Right lobe of liver (tissue), 6 donors: Measurements from ENCODE around the gene PYGM. TPM values are rescaled to one million over a fixed set of nuclear protein-coding genes. Genes with fewer than 3 reads are reported as not detected.

Experiments
- ATAC-seq, 4 donors: fragments of 200-7000 bp; cut with Tn5 transposase; one replicate each; pipeline ENCODE4 v1.9.1; 2020; ENCODE audit warnings: mild to moderate bottlenecking in 4 of 4, moderate library complexity in 4 of 4
- DNase-seq, 3 donors: peaks; one replicate each; pipeline ENCODE4 v3.0.0-alpha.2; 2020
- H3K27ac ChIP-seq, 3 donors: fragments of 200-600 bp; one replicate each; pipeline ENCODE4 v1.8.0; 2022
- H3K27me3 ChIP-seq, 2 donors: fragments of 200-600 bp; one replicate each; pipeline ENCODE4 v1.8.0; 2022
- H3K36me3 ChIP-seq, 4 donors: fragments of 200-600 bp; sonication (generic) in 1 of 4; one replicate each; pipeline versions ENCODE4 v1.5.1 to v1.8.0; 2017 to 2022; ENCODE audit warnings: control low read depth in 1 of 4
- H3K4me1 ChIP-seq, 4 donors: fragments of 200-600 bp; sonication (generic) in 1 of 4; one replicate each; pipeline versions ENCODE4 v1.5.1 to v1.8.0; 2017 to 2022; ENCODE audit warnings: control low read depth in 1 of 4
- H3K4me3 ChIP-seq, 3 donors: fragments of 200-600 bp; one replicate each; pipeline ENCODE4 v1.8.0; 2022
- H3K9me3 ChIP-seq, 4 donors: fragments of 200-600 bp; sonication (generic) in 1 of 4; one replicate each; pipeline versions ENCODE4 v1.5.1 to v1.8.0; 2017 to 2022; ENCODE audit warnings: control low read depth in 1 of 4
- POLR2A ChIP-seq: fragments of 450-650 bp; IDR thresholded peaks from one replicate; pipeline ENCODE4 v1.6.1; 2017; ENCODE audit warnings: antibody characterized with exemption, mild to moderate bottlenecking
- WGBS: methylation state at CpG from one replicate; pipeline ENCODE4 v1.1.6; 2018; ENCODE audit warnings: low coverage, low lambda C conversion rate; ENCODE audit not compliant: insufficient coverage; ENCODE audit errors: missing lambda C conversion rate; 5-methylcytosine and 5-hydroxymethylcytosine counted together
- intact Hi-C, 2 donors: fragments of 100-400 bp; cut with DNase I; formaldehyde crosslinking; loops; one replicate each; pipeline versions ENCODE4 v1.11.2 to v1.14.1; 2022
- total RNA-seq, 6 experiments: library from RNA; depleted of rRNA in 2 of 6; stranded (reverse); fragments of >200 nt in 2 of 6; fragmentation: NEBNext Ultra II Directional in 3 of 6; extraction: Animal tissue kit (Norgen Biotek cat#: 25700) in 3 of 6; gene quantifications; one replicate each; pipeline versions ENCODE4 v1.1.0 to v1.2.4, GENCODE V29; 2016 to 2023
- TF ChIP-seq, protein P1 (sequence below), 4 donors: fragments of 200-600 bp in 3 of 4; fragments of 450-650 bp in 1 of 4; IDR thresholded peaks; one replicate each; pipeline versions ENCODE4 v1.5.1 to v1.8.0; 2016 to 2022; ENCODE audit warnings: antibody characterized with exemption in 4 of 4, mild to moderate bottlenecking in 2 of 4
- donor health status: DM: no; HTN: yes; CAD: no.
- donor health status: DM: no; HTN: no; CAD: no.
- donor health status: DM: no; HTN: no; CAD: no.
- donor health status: DM: no; HTN: yes; CAD: no.
- donor health status: DM: no; HTN: yes; CAD: no.

Gene PYGM
- total RNA-seq, 6 experiments from 2014 or later = 0.24 to 1.4 (median 0.47) TPM

DNA sequence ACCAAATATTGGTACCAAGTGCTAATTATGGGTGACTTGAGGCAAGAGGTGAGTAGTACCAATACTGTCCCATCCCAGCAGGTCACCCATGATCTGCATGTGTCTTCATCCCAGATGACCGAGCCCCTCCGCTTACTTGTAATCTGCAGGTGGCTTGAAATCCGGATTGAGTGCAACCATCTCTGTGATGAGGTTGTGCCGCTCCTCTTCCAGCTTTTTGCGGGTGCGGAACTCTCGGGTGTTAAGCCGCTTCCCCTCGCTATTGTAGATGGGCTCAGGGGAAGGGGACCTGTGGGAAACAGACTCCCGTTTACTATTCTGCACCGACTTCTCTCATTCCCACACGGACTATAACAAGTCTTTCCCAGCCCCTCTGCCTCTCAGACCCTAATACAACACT lies 10.3 kb upstream of the PYGM start:
- intact Hi-C loops = no loop called here
- Histone ChIP-seq H3K9me3 (no peaks in the 10 kb centered on the region), H3K36me3 (peaks cover 52 to 99% (median 79%) of the 10 kb centered on the region in 4 donors), H3K4me1 (peaks cover 0 to 1% (median 0%) of the 10 kb centered on the region in 4 donors), H3K27me3 (no peaks in the 10 kb centered on the region), H3K27ac (no peak overlapping the region), H3K4me3 (no peak overlapping the region)
- no peak for TF ChIP-seq POLR2A
- TF ChIP-seq, protein P1, sequence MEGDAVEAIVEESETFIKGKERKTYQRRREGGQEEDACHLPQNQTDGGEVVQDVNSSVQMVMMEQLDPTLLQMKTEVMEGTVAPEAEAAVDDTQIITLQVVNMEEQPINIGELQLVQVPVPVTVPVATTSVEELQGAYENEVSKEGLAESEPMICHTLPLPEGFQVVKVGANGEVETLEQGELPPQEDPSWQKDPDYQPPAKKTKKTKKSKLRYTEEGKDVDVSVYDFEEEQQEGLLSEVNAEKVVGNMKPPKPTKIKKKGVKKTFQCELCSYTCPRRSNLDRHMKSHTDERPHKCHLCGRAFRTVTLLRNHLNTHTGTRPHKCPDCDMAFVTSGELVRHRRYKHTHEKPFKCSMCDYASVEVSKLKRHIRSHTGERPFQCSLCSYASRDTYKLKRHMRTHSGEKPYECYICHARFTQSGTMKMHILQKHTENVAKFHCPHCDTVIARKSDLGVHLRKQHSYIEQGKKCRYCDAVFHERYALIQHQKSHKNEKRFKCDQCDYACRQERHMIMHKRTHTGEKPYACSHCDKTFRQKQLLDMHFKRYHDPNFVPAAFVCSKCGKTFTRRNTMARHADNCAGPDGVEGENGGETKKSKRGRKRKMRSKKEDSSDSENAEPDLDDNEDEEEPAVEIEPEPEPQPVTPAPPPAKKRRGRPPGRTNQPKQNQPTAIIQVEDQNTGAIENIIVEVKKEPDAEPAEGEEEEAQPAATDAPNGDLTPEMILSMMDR (IDR thresholded peaks at IDR 0.05) = no peak
- 91% methylated on average over 10 of the region's 12 CpGs for WGBS
- peak in 1 of 3 donors; percentile 7 for DNase-seq
- no peak for ATAC-seq

DNA sequence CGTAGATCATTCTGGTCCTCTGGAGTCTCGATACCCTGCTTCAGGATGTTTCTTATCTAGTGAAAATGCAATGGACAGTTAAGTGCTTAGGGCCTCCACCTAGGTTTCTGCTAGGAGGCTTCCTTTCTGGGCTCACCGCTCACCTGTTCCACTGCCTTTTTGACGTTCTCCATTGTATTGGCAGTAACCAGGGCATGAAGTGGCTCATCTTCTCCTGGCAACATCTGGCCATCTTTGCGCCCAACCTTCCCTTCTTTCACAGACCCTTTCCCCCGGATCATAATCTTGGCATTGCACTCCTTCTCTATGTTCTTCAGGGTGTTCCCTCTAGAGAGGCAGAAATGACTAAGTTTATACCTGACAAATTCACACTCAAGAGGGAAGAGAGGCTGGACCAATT lies 9.5 kb upstream of the PYGM start:
- Histone ChIP-seq H3K4me3 (no peak overlapping the region), H3K4me1 (no peaks in the 10 kb centered on the region), H3K27me3 (no peaks in the 10 kb centered on the region), H3K9me3 (no peaks in the 10 kb centered on the region), H3K36me3 (peaks cover 57 to 99% (median 76%) of the 10 kb centered on the region in 4 donors), H3K27ac (no peak overlapping the region)
- DNase-seq = no peak
- WGBS = 87% methylated on average over 6 of the region's 6 CpGs
- intact Hi-C loops = loop anchor here in 1 of 2 donors (10.0 kb wide), 1 partner anchor 84 kb away; no protein-coding TSS in a partner anchor
- ATAC-seq = no peak
- no peak for TF ChIP-seq POLR2A
- TF ChIP-seq, protein P1 (IDR thresholded peaks at IDR 0.05) = no peak

DNA sequence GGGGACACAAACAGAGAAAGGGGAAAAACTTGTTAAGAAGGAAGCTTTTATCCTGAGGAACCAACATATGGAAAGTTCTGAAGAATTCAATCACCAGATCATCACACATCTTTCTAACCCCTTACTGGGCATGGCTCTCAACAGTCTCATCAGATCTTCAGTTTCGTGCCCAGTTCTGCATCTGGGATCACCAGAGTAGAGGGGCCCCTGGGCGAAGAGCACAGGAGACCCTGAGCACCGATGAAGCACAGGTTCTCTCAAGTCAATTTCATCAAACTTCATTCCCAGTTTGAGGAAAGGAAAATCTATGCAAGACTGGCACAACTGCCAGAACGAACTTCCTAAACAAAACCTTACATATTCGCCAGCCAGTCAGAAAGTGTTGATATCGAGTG lies 8.5 kb upstream of the PYGM start:
- H3K4me1 ChIP-seq = no peaks in the 10 kb centered on the region
- ATAC-seq (no peak), DNase-seq (no peak)
- H3K27ac ChIP-seq = no peak overlapping the region
- TF ChIP-seq, protein P1 (IDR thresholded peaks at IDR 0.05) = no peak
- TF ChIP-seq POLR2A = no peak
- 89% methylated on average over 6 of the region's 6 CpGs for WGBS
- intact Hi-C loops = loop anchor here in 1 of 2 donors (10.0 kb wide), 1 partner anchor 83 kb away; no protein-coding TSS in a partner anchor
- H3K36me3 ChIP-seq = peaks cover 48 to 99% (median 73%) of the 10 kb centered on the region in 4 donors
- H3K9me3 ChIP-seq = no peaks in the 10 kb centered on the region
- no peak overlapping the region for H3K4me3 ChIP-seq
- H3K27me3 ChIP-seq = no peaks in the 10 kb centered on the region

DNA sequence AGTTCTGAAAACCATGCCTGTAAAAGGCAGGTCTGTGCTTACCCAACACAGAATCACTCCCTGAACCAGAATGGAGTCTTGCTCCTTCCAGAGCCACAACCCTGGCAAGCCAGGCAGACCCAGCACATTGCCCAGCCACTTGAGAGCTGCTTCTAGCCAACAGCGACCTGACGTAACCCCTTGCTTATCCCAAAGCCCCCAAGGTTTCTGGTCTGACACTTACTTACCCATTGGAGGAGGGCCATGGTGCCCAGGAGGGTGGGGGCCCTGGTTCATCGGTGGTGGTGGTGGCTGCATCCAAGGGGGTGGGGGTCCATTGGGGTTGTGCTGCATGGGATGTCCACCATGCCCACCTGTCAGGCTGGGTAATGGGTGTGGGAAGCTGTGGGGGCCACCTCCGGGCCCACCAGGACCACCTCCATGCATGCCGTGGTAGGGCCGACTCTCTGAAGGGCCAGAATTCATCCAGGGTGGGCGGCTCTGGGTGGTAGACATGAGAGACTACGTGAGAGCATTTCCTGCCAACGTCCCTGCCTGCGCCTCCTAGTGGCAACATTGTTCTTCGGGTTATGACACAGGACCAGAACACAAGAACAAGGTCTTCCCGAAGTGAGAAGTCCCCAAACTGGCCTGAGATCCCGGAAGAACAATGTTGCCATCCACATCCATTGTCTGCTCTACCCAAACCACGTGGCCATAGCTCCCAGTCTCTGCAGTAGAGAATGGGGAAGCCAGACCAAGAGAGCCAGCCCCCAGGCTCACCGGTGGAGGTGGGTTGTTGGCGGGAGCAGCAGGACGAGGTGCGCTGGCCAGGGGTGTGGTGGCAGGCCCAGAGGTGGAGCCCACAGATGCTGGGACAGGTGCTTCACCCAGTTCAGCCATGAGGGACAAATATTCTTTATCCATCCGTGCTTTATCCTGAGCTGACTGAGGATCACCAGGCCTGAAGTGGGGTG lies 7.8 kb upstream of the PYGM start:
- H3K4me3 ChIP-seq = no peak overlapping the region
- intact Hi-C loops = loop anchor here in 1 of 2 donors (10.0 kb wide), 1 partner anchor 83 kb away; no protein-coding TSS in a partner anchor
- H3K36me3 ChIP-seq = peaks cover 45 to 98% (median 66%) of the 10 kb centered on the region in 4 donors
- H3K4me1 ChIP-seq = no peaks in the 10 kb centered on the region
- H3K27ac ChIP-seq = no peak overlapping the region
- TF ChIP-seq, protein P1 (IDR thresholded peaks at IDR 0.05) = peak; percentile 60 to 70 (median 62)
- TF ChIP-seq POLR2A = no peak
- ATAC-seq (peak; percentile 35 to 53 (median 42)), DNase-seq (peak in 1 of 3 donors; percentile 59)
- H3K9me3 ChIP-seq = no peaks in the 10 kb centered on the region
- 44% methylated on average over 9 of the region's 19 CpGs for WGBS
- no peaks in the 10 kb centered on the region for H3K27me3 ChIP-seq
